Amniotic epithelial cell (primary cell): Measurements from ENCODE around the gene MUTYH.

ENCODE experiments used
- DNase-seq: peaks from one replicate; pipeline ENCODE4 v3.0.0-alpha.2; 2010; ENCODE audit warnings: low read depth

The MUTYH gene

DNA sequence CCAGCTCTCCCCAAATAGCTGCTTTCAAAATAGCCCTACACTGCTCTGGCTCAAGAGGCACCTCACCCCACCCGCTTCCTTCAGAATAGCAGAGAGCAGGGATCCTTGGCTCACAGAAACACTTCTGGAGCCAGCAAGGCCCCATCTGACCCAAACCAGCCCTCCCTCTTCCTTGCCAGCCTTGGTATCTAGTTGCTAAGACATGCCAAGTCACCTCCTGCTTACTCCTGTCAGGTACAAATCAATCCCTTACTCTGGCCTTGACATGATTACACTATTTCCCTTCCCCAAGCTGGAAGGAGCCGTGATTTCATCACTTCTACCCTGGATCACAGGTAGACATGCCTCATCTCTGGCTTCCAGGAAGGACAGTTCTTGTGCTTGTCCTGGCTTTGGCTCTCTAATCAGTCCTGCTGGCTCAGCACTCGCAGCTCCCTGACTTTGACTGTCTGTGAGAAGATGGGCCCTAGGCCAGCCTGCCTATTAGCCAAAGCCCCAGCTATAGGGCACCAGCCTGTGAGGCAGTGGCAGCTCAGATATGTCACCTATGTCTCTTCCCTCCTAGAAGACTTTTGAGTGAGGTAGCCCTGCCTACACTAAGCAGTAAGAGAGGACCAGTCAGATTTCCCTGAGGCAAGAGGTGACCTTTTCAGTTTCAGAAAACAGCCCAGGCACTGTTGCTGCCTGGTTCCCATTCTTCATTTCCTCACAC is 8.9 kb upstream of the MUTYH start:
- DNase-seq: no peak

DNA sequence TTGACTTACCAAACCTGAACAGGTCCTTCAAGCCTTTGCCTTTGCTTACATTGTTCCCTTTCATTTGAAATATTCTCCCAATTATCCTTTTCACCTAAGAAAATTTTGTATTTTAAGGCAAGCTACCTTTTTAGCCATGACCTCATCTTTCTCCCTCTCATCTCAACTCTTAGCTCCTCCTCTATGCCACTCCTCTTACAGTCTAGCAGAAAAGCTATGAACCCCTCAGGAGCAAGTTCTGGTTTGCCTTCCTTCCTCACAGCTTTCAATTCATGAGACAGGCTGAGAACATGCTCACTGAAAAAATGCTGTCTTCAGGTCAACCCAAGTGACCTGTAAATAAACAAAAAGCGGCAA is 8.3 kb upstream of the MUTYH start:
- no peak for DNase-seq

DNA sequence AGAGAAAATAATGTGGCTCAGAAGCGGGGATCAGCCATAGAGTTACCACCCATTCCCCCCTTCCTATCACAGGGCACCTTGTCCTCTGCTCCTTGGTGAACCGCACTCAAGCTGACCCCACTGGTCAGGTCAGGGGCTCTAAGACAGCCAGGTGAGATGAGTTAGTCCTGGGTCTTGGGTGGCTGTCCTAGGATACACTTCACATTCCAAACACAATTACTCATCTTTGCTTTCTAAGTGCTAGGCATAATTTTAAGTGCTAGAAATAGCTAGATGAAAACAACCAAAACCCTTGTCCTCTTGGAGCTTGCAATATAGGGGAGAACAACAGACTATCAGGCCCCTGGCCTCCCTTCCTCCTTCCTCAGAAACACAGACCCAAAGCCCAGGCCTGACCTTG is 7.8 kb upstream of the MUTYH start:
- DNase-seq: peak; percentile 22

DNA sequence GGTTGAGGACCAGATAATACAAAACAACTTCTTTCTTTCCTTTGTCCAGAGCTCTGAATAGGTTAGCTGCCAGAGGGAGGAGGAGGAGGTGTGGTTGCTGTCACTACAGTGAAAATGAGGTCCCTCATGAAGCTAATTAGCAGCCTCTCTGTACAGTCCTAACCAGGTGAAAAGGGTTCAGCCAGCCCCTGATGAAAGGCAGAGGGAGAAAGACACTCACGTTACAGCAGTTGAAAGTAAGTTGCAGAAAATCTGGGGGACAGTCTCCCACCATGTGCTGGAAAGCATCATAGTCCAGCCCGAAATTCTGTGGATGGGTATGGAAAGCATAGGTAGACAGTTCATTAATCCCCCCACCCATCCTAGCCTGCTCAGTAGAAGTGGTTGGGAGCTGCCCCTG is 6.2 kb upstream of the MUTYH start:
- DNase-seq: no peak

- no peak for DNase-seq
These were observed 4.8 kb upstream of the MUTYH start for GRCh38 chr1:45345014-45345413.

- no peak for DNase-seq
These were observed 4.3 kb upstream of the MUTYH start for GRCh38 chr1:45344499-45344898.

- DNase-seq: no peak
These were observed 701 bp upstream of the MUTYH start for GRCh38 chr1:45340816-45341466.

GRCh38 chr1:45337630-45338325 is 2.5 kb downstream of the MUTYH start:
- peak; percentile 55 for DNase-seq

DNA sequence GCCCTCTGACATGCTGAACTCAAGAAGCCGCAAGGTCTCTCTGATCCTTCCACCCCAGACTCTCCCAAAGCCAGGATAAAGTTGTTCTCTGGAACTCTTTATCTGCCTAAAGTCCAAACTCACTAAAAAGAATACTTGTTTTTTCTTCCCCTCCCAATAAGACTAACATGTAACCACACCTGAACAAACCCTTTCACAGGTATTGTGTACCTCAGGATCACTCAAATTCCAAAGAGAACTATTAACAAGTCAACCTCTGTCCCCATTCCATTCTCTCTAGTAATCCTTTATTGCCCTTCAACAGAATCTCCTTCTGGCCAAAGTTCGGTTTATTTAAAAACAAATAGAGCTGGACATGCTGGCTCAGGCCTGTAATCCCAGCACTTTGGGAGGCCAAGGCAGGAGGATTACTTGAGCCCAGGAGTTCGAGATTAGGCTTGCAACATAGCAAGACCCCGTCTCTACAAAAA is 4.3 kb downstream of the MUTYH start:
- no peak for DNase-seq

GRCh38 chr1:45334308-45335245 is 5.7 kb downstream of the MUTYH start:
- DNase-seq: no peak

- DNase-seq: no peak
These were observed 7.9 kb downstream of the MUTYH start for GRCh38 chr1:45332346-45332720.

DNA sequence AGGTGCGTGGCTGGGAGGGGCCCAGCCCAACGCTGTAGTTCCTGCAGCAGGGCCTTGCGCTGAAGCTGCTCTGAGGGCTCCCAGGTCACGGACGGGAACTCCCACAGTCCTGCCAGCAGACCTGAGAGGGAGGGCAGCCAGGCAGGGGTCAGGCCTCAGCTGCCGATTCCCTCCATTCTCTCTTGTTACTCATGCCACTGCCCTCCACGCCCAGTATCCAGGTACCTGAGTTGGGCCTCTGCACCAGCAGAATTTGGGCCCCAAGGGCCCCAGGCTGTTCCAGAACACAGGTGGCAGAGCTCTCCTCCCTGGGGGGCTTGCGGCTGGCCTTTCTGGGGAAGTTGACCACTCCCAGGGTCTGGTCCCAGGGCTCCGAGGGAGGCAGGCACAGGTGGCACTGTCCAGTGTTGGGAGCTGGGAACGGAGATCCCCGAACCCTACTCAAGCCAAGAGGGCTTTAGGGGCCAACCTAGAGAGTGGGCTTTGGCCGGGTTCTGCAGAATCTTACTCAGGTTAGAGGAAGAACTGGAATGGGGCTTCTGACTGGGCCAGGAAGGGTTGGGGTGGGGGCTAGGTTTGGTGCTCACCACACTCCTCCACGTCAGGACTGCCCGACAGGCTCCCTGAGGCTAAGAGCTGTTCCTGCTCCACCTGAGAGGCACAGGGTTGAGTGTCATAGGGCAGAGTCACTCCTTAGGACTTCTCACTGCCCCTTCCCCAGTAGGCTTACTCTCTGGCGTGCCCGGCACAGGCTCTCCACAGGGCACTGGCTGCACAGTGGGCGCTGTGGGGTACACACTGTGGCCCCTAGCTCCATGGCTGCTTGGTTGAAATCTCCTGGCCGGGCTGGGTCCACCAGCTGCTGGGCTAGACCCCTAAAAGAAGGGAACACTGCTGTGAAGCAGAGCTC is 8.5 kb downstream of the MUTYH start:
- no peak for DNase-seq

- DNase-seq: no peak
These were observed 10.8 kb downstream of the MUTYH start for GRCh38 chr1:45329445-45329844.

DNA sequence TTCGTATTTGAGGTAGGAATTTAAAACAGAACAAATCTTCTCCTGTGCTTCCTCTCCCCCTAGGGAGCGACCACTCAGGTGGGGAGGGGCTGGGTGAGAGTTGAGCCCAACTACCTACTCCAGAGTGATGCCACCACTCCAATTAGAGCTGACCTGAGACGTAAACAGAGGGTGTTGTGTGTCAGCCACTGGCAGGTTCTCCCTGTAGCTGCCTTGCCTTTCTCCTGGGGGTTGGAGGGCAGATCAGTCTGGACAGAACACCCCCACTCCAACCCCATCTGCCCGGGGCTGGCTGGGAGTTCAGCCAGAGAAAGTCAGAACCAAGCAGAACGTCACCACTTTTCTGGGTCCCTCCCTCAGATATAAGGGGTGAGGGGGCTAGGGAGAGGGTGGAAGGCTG is 11.6 kb downstream of the MUTYH start:
- DNase-seq: no peak

DNA sequence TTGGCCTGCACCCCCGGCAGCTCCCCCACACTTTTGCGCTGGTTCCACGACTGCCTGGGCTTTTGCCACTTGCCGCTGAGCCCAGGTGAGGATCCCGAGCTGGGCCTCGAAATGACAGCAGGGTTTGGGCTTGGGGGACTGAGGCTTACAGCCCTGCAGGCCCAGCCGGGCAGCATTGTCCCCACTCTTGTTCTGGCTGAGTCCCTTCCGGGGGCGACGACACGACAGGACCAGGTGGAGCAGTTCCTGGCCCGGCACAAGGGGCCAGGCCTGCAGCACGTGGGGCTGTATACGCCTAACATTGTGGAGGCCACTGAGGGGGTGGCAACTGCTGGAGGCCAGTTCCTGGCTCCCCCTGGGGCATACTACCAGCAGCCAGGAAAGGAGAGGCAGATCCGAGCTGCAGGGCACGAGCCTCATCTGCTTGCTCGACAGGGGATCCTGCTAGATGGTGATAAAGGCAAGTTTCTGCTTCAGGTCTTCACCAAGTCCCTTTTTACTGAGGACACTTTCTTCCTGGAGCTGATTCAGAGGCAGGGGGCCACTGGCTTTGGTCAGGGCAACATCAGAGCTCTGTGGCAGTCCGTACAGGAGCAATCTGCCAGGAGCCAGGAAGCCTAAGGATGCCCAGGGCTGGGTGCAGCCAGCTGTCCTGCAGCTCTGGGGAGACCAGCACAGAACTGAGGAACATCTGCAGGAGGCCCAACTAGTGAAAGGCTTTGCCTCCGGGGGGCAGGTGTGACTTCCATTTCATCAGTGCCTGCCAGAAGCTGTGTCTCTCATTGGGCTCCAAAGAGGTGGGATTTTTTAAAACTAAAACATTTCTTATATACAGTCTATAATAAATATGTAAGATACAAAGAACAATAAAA is 12.4 kb downstream of the MUTYH start:
- no peak for DNase-seq

DNA sequence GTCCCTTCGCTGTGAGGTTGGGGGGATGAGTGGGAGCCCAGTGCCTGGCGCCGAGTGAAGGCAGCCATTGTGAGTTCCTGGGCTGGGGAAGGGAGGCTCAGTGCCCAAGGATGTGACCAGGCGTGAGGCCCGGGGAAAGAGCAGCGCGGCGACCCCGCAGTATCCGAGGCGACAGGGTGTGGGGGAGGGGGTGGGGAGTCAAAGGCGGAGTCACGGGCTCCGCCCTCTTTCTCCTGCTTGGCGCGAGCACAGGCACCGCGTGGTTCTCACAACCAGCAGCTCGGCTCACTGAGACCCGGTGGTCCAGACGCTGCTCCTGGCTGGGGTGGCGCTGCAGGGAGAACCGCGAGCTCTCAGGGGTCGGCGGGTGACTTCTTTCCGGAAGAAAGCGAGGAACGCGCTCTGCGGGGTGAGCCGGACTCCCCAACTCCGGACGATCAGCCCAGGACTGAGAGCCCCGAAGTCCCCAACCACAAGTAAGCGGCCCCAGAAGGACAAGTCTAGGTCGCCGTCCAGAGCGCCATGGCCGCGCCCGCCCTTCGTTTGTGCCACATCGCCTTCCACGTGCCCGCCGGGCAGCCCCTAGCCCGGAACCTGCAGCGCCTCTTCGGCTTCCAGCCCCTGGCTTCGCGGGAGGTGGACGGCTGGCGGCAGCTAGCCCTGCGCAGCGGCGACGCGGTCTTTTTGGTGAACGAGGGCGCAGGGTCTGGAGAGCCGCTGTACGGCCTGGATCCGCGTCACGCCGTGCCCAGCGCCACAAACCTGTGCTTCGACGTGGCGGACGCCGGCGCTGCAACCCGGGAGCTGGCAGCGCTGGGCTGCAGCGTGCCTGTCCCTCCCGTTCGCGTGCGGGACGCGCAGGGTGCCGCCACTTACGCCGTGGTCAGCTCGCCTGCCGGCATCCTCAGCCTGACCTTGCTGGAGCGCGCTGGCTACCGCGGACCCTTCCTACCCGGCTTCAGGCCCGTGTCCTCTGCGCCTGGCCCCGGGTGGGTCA is 13.3 kb downstream of the MUTYH start, which contains the start of gene HPDL:
Gene HPDL, plus strand, starts transcription at position 269 of the 997 bp plus-strand sequence. Its CDS starts 254 bp downstream, at position 523.
- peak; percentile 33 for DNase-seq

DNA sequence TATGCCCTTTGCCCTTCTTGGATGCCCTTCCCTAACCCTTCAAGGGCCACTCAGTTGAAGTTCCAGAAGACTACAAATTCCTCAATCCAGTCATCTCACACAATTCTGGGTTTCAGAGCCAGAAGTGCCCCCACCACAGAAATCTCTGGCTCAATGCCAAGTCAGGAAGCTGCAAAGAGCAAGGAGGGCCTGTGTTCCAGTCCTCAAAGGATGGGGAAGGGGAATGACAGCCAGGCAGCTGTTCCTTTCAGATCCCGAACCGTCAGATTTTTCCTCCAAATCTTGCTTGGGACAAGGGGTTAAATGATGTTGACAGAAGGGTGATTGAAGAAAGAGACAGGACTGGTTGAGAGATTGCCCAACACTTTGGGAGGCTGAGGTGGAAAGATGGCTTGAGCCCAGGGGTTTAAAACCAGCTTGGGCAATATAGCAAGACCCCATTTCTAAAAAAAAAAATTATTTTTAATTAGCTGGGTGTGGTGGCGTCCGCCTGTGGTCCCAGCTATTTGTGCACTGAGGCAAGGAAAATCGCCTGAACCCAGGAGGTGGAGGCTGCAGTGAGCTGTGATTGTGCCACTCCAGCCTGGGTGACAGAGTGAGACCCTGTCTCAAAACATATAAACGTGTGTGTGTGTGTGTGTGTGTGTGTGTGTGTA is 14.3 kb downstream of the MUTYH start:
- DNase-seq: no peak

GRCh38 chr1:45322486-45323040 is 17.7 kb downstream of the MUTYH start:
- DNase-seq: no peak
